Upper lobe of right lung (tissue), 1 donor: ENCODE measurements around the gene PUDP. TPM values are rescaled to one million over a fixed set of nuclear protein-coding genes. Genes with fewer than 3 reads are reported as not detected.
"Not testable (repeated sequence)": the region's sequence is repeated elsewhere in the genome, so short reads cannot be mapped to it uniquely, and the experiment has no call there.

Source experiments
- ATAC-seq: fragments of 200-7000 bp; cut with Tn5 transposase; one replicate; pipeline ENCODE4 v1.9.1; 2020; ENCODE audit warnings: mild to moderate bottlenecking, moderate library complexity
- DNase-seq: peaks from one replicate; pipeline ENCODE4 v3.0.0-alpha.2; 2020
- H3K27ac ChIP-seq: fragments of 200-600 bp; one replicate; pipeline ENCODE4 v1.8.0; 2022
- H3K27me3 ChIP-seq: fragments of 200-600 bp; one replicate; pipeline ENCODE4 v1.8.0; 2022; ENCODE audit warnings: mild to moderate bottlenecking
- H3K36me3 ChIP-seq: fragments of 200-600 bp; one replicate; pipeline ENCODE4 v1.8.0; 2022
- H3K4me1 ChIP-seq: fragments of 200-600 bp; one replicate; pipeline ENCODE4 v1.8.0; 2022
- H3K4me3 ChIP-seq: fragments of 200-600 bp; one replicate; pipeline ENCODE4 v1.8.0; 2022; ENCODE audit warnings: mild to moderate bottlenecking
- H3K9me3 ChIP-seq: fragments of 200-600 bp; one replicate; pipeline ENCODE4 v1.8.0; 2022
- CTCF ChIP-seq: fragments of 200-600 bp; IDR thresholded peaks from one replicate; pipeline ENCODE4 v1.8.0; 2022; ENCODE audit warnings: antibody characterized with exemption
- intact Hi-C: fragments of 100-400 bp; cut with DNase I; formaldehyde crosslinking; loops from one replicate; pipeline ENCODE4 v1.11.0; 2022
- total RNA-seq: library from RNA; stranded (reverse); fragmentation: NEBNext Ultra II Directional; extraction: Animal tissue kit (Norgen Biotek cat#: 25700); gene quantifications from one replicate; pipeline ENCODE4 v1.2.1, GENCODE V29; 2021
- donor health status: DM: no; HTN: yes; CAD: no; lungs with severe emphysema.

The PUDP gene
- total RNA-seq, 1 donor from 2014 or later, result 17.5 TPM

- ATAC-seq, result peak; percentile 44
- intact Hi-C loops, result no loop called here
- no peak for TF ChIP-seq CTCF
These were observed 38.9 kb downstream of the PUDP start for GRCh38 chrX:7109049-7109531.

GRCh38 chrX:7108030-7108429 lies 39.9 kb downstream of the PUDP start:
- no peaks in the 10 kb centered on the region for H3K9me3 ChIP-seq
- ATAC-seq (no peak), DNase-seq (no peak)
- intact Hi-C loops, result no loop called here
- no peak for TF ChIP-seq CTCF
- no peaks in the 10 kb centered on the region for H3K4me1 ChIP-seq
- no peaks in the 10 kb centered on the region for H3K27me3 ChIP-seq
- no peak overlapping the region for H3K27ac ChIP-seq
- no peak overlapping the region for H3K4me3 ChIP-seq
- no peaks in the 10 kb centered on the region for H3K36me3 ChIP-seq

More at GRCh38 chrX:7109049-7109531, 38.9 kb downstream of the PUDP start:
- Histone ChIP-seq H3K27ac (peak overlapping the region; percentile 3), H3K36me3 (no peaks in the 10 kb centered on the region), H3K27me3 (no peaks in the 10 kb centered on the region), H3K4me1 (no peaks in the 10 kb centered on the region), H3K4me3 (no peak overlapping the region), H3K9me3 (no peaks in the 10 kb centered on the region)
- DNase-seq, result no peak

- H3K27ac ChIP-seq, result no peak overlapping the region
- no peak overlapping the region for H3K4me3 ChIP-seq
- intact Hi-C loops, result no loop called here
- H3K27me3 ChIP-seq, result no peaks in the 10 kb centered on the region
- H3K9me3 ChIP-seq, result no peaks in the 10 kb centered on the region
- TF ChIP-seq CTCF, result no peak
- no peak for DNase-seq
- no peaks in the 10 kb centered on the region for H3K36me3 ChIP-seq
- no peak for ATAC-seq
- no peaks in the 10 kb centered on the region for H3K4me1 ChIP-seq
These were observed 41.3 kb downstream of the PUDP start for GRCh38 chrX:7106649-7107048.

- Histone ChIP-seq H3K27ac (no peak overlapping the region), H3K36me3 (no peaks in the 10 kb centered on the region), H3K9me3 (no peaks in the 10 kb centered on the region), H3K4me3 (no peak overlapping the region), H3K27me3 (no peaks in the 10 kb centered on the region), H3K4me1 (no peaks in the 10 kb centered on the region)
- DNase-seq (no peak), ATAC-seq (no peak)
- no peak for TF ChIP-seq CTCF
- intact Hi-C loops, result no loop called here
These were observed 45.8 kb downstream of the PUDP start for GRCh38 chrX:7102119-7102518.

GRCh38 chrX:7100022-7100421 lies 47.9 kb downstream of the PUDP start:
- no peak for DNase-seq
- Histone ChIP-seq H3K4me3 (no peak overlapping the region), H3K27ac (no peak overlapping the region), H3K27me3 (no peaks in the 10 kb centered on the region), H3K36me3 (no peaks in the 10 kb centered on the region), H3K4me1 (no peaks in the 10 kb centered on the region), H3K9me3 (no peaks in the 10 kb centered on the region)
- intact Hi-C loops, result no loop called here
- no peak for ATAC-seq
- TF ChIP-seq CTCF, result no peak

GRCh38 chrX:7095657-7096056 lies 52.3 kb downstream of the PUDP start:
- not testable (repeated sequence) for ATAC-seq

More at GRCh38 chrX:7095657-7096056, 52.3 kb downstream of the PUDP start:
- H3K27ac ChIP-seq, H3K4me3 ChIP-seq, intact Hi-C loops, H3K9me3 ChIP-seq, DNase-seq, H3K4me1 ChIP-seq, H3K36me3 ChIP-seq, H3K27me3 ChIP-seq: not testable (repeated sequence)
